Astrocyte of the hippocampus (primary cell): ENCODE data around the gene GAS7.
"Not testable (repeated sequence)": the region's sequence is repeated elsewhere in the genome, so short reads cannot be mapped to it uniquely, and the experiment has no call there.

Experiments
- DNase-seq: peaks from one replicate; pipeline ENCODE4 v3.0.0; 2011; ENCODE audit warnings: low read depth, low spot score

Gene GAS7

GRCh38 chr17:9943343-9943742, 255.1 kb downstream of the GAS7 start:
- no peak for DNase-seq

- no peak for DNase-seq
These were observed 255.5 kb downstream of the GAS7 start for GRCh38 chr17:9942885-9943284.

- DNase-seq = no peak
These were observed 257.1 kb downstream of the GAS7 start for GRCh38 chr17:9941305-9941704.

- DNase-seq = no peak
These were observed 257.6 kb downstream of the GAS7 start for GRCh38 chr17:9940841-9941240.

- no peak for DNase-seq
These were observed 259.6 kb downstream of the GAS7 start for GRCh38 chr17:9938764-9939163.

- peak; percentile 30 for DNase-seq
These were observed 260.5 kb downstream of the GAS7 start for GRCh38 chr17:9937901-9938300.

- DNase-seq = peak; percentile 86
These were observed 261.1 kb downstream of the GAS7 start for GRCh38 chr17:9937241-9937761.

GRCh38 chr17:9936095-9936494, 262.3 kb downstream of the GAS7 start:
- DNase-seq = no peak

GRCh38 chr17:9935408-9935807, 263.0 kb downstream of the GAS7 start:
- DNase-seq = peak; percentile 16

GRCh38 chr17:9934331-9934730, 264.1 kb downstream of the GAS7 start:
- no peak for DNase-seq

- DNase-seq = no peak
These were observed 265.9 kb downstream of the GAS7 start for GRCh38 chr17:9932491-9932890.

- DNase-seq = no peak
These were observed 267.2 kb downstream of the GAS7 start for GRCh38 chr17:9931144-9931741.

GRCh38 chr17:9929871-9930270, 268.5 kb downstream of the GAS7 start:
- no peak for DNase-seq

GRCh38 chr17:9928601-9929333, 269.6 kb downstream of the GAS7 start:
- DNase-seq = peak; percentile 74

- DNase-seq = no peak
These were observed 272.1 kb downstream of the GAS7 start for GRCh38 chr17:9926150-9926804.

- DNase-seq = no peak
These were observed 272.9 kb downstream of the GAS7 start for GRCh38 chr17:9925457-9925856.

- peak; percentile 82 for DNase-seq
These were observed 273.6 kb downstream of the GAS7 start for GRCh38 chr17:9924735-9925191.

GRCh38 chr17:9922012-9922848, 276.2 kb downstream of the GAS7 start:
- DNase-seq = no peak

- DNase-seq = not testable (repeated sequence)
These were observed 277.2 kb downstream of the GAS7 start for GRCh38 chr17:9921216-9921615.

GRCh38 chr17:9918804-9919352, 279.5 kb downstream of the GAS7 start:
- DNase-seq = no peak

GRCh38 chr17:9918352-9918751, 280.1 kb downstream of the GAS7 start:
- DNase-seq = no peak
